ENCODE measurements around the gene PRSS33. TPM values are rescaled to one million over a fixed set of nuclear protein-coding genes. Genes with fewer than 3 reads are reported as not detected.

PRSS33 gene
- total RNA-seq, 1 donor from 2014 or later, result not detected

GRCh38 chr16:2777231-2777902, 10.0 kb downstream of the PRSS33 start, which contains the start of gene ELOB:
TSS of gene ELOB (minus strand) at chr16:2777280. CDS start at chr16:2777239, 41 bp downstream.
- peak; percentile 76 for DNase-seq

DNA sequence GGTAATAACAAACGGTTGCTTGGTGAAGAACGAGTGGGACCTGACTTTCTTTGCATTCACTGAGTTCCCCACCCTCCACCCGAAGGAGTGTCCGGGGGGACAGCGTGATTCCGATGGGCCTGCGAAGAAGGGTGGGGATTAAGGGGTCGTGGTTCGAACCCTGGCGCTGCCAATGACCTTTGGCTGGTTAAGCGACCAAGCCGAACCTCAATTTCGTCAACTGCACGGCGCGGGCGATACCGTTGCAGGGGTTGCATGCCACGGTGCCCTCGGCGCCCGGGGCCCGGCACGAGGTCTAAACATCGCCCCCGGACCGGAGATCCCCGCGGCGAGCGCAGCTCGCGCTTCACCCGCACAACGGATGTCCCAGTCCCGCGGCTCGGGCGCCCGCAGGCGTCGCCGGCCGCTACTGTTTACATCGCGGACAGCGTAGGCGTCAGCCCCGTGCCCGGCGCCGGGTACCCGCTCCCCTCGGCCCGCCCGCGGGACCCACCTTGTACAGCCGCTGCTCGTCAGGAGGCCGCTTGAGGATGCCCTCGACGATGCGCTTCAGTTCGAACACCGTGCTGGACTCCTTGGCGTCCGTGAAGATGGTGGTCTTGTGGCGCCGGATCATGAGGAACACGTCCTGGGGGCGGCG, 10.7 kb downstream of the PRSS33 start:
- no peak for DNase-seq

- DNase-seq, result no peak
These were observed 11.4 kb downstream of the PRSS33 start for GRCh38 chr16:2775765-2776499.

GRCh38 chr16:2775131-2775716, 12.1 kb downstream of the PRSS33 start:
- DNase-seq, result no peak

- no peak for DNase-seq
These were observed 13.0 kb downstream of the PRSS33 start for GRCh38 chr16:2774161-2774891.

DNA sequence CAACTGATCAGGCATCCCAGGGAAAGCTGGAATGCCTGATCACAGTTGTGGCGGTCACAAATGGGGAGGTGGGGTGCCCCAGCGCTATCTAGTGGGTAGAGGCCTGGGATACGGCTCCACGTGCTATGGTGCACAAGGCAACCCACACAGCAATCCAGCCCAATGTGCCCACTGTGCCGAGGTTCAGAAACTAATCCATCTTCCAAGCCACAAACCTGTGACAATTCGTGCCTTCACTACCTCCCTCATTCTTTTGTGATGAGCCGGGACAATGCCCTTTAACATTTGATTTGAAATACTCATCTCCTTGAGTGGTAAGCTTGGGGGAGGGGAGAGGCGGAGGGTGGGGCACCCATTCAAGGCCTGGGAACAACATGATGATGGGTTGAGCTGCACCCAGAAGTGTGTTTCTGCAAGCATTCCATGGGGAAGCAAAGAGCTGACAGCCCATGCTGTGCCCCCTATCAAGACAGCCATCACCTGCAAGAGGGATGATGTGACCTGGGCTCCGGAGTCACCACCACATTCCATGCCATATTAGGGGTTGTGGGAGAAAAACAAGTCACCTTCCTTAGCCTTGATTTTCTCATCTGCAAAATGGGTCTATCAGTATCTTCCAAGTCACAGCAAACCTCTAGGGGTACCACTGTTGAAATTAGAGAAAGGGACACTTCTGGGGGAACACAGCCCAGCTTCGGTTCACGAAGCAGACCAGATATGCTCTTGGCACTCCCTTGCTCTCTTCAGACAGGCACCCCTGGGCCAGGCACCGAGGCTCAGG, 14.0 kb downstream of the PRSS33 start:
- DNase-seq, result no peak

DNA sequence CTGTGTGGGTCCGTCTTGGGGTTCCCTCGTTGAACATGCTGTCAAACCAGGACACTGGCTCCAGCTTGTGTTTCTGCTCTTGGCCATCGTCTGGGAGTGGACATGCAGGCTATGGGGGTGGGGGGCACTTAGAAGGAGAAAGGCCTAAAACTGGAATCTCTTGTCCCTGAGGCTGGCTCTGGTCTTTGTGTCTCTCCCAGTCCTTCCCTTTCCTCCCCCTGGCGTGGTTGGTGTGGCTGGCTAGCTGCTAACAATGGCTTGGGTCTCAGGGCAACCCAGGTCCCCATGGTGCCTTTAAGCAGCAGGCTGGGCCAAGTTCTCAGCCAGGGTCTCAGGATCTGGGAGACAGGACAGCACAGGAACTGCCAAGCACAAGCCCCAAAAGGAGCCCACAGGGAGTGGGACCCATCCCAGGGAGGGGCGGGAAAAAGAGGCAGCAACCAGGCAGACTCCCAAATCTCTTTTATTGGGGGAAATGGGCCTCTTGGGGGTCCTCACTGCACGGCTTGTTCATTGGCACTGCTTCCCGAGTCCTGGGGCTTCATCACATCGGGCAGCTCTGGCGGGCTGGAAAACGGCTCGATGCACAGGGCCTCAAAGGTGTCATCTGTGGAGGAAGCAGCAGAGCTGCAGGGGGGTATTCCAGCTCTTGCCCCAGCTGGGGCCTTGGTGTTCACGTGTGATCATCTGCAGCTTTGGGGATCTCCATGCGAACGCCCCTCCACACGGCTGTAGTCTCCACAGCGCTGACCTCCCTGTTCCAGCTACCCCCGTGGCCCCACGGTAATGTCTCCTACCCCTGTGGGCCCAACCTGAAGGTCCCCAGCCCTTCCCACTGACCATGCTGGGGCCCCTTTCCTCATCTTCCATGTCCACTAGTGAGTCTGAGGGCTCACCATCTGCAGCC, 15.6 kb downstream of the PRSS33 start:
- DNase-seq, result no peak

DNA sequence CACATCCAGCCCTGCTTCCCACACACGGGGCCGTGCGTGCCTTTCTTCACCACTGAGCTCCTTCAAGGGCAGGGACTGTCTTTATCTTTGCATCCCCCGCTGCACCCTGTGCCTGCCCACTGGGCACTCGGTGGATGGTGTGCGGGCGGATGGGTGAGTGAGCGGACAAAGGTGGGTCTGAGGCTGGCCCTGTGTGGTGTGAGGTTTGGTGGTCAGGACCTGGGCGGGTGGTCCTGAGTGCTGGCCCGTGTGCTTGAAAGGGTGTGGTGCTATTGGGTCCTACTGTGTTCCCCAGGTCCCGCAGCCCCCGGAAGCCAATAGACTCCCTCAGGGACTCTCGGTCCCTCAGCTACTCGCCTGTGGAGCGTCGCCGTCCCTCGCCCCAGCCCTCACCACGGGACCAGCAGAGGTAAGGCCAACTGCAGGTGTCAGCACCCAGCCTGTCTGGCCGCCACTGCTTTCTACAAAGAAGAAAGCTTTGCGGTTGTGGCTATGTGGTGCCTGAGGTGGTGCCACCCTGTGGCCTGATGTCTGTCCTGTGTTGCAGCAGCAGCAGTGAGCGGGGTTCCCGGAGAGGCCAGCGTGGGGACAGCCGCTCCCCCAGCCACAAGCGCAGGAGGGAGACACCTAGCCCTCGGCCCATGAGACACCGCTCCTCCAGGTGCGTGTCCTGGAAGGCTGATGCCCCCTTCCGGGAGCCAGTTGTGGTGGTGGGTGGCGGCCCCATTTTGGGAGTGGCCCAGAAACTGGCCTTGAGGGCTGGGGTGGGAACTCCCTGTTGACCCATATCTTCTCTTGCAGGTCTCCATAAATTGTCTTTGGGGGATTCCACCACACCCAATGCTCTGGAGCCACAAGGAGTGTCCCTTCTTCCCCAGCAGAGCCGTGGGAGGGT, 17.1 kb downstream of the PRSS33 start:
- DNase-seq, result no peak

GRCh38 chr16:2769675-2770056, 17.7 kb downstream of the PRSS33 start:
- no peak for DNase-seq

DNA sequence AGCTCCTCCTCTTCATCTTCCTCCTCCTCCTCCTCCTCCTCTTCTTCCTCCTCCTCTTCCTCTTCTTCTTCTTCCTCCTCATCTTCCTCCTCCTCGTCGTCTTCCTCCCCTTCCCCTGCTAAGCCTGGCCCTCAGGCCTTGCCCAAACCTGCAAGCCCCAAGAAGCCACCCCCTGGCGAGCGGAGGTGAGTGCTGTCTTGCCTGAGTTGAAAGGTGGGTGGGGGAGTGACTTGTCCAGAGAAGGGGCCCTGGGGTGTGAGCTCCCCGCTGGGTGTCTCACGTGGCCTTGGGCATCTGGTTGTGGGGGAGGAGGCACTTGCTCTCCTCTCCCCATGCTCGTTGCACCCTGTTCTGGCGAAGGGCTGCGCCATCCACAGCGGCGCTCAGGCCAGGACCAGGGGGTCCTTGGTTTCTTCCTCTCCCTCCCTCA, 18.2 kb downstream of the PRSS33 start:
- DNase-seq, result no peak

- no peak for DNase-seq
These were observed 18.8 kb downstream of the PRSS33 start for GRCh38 chr16:2768403-2769089.

DNA sequence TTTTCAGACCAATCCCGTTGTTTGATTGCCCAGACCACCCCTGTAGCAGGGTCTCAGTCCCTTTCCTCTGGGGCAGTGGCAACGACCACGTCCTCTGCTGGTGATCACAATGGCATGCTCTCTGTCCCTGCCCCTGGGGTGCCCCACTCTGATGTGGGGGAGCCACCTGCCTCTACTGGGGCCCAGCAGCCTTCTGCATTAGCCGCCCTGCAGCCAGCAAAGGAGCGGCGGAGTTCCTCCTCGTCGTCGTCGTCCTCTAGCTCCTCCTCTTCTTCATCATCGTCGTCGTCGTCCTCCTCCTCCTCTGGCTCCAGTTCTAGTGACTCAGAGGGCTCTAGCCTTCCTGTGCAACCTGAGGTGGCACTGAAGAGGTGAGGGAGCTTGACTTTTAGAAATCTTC, 19.5 kb downstream of the PRSS33 start:
- no peak for DNase-seq

- no peak for DNase-seq
These were observed 20.1 kb downstream of the PRSS33 start for GRCh38 chr16:2767140-2767731.

DNA sequence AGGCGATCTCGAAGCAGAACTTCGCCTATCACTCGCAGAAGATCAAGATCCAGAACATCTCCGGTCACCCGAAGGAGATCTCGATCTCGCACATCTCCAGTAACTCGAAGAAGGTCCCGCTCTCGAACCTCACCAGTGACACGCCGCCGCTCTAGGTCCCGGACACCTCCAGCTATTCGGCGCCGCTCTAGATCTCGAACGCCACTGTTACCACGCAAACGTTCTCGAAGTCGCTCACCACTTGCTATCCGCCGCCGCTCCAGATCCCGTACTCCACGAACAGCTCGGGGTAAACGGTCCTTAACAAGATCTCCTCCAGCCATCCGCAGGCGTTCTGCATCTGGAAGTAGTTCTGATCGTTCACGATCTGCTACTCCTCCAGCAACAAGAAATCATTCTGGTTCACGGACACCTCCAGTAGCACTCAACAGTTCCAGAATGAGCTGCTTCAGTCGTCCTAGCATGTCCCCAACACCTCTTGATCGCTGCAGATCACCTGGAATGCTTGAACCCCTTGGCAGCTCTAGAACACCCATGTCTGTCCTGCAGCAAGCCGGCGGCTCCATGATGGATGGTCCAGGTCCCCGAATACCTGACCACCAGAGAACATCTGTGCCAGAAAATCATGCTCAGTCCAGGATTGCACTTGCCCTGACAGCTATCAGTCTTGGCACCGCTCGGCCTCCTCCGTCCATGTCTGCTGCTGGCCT, 20.8 kb downstream of the PRSS33 start:
- DNase-seq, result no peak

- DNase-seq, result no peak
These were observed 21.6 kb downstream of the PRSS33 start for GRCh38 chr16:2765462-2766404.

DNA sequence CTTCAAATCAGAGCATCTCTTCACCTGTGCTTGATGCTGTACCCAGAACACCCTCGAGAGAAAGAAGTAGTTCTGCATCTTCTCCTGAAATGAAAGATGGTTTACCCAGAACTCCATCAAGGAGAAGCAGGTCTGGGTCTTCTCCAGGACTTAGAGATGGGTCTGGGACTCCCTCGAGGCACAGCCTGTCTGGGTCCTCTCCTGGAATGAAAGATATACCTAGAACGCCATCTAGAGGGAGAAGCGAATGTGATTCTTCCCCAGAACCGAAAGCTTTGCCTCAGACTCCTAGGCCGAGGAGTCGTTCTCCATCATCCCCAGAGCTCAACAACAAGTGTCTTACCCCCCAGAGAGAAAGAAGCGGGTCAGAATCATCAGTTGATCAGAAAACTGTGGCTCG, 22.6 kb downstream of the PRSS33 start:
- no peak for DNase-seq
